Activated B cell treated with CpG ODN at 0.5 μM for 24 hours (primary cell): ENCODE results near the gene MYO5B. TPM values are rescaled to one million over a fixed set of nuclear protein-coding genes. Genes with fewer than 3 reads are reported as not detected.

Experiments used
- ATAC-seq: fragments of 200-7000 bp; cut with Tn5 transposase; one replicate; pipeline ENCODE4 v1.10.0; 2021; ENCODE audit warnings: low read depth, mild to moderate bottlenecking, moderate library complexity
- CTCF ChIA-PET: fragments of 350-600 bp; sonication (Branson Sonifier 250); formaldehyde crosslinking; loops from one replicate; lab custom pipeline; 2021; ENCODE audit warnings: antibody characterized with exemption; lab: Charles Lee
- POLR2A ChIA-PET: fragments of 350-600 bp; sonication (Branson Sonifier 250); formaldehyde crosslinking; loops from one replicate; lab custom pipeline; 2021; ENCODE audit warnings: antibody characterized with exemption; lab: Charles Lee
- DNase-seq: peaks from one replicate; pipeline ENCODE4 v3.0.0; 2022
- H3K27ac Mint-ChIP-seq: one replicate; pipeline ENCODE4 v1.8.0; 2020; ENCODE audit warnings: mixed read lengths
- H3K27me3 Mint-ChIP-seq: one replicate; pipeline ENCODE4 v1.8.0; 2021; ENCODE audit warnings: mixed read lengths
- H3K36me3 Mint-ChIP-seq: one replicate; pipeline ENCODE4 v1.8.0; 2021; ENCODE audit warnings: low read depth, mixed read lengths
- H3K4me1 Mint-ChIP-seq: one replicate; pipeline ENCODE4 v1.8.0; 2021; ENCODE audit warnings: mixed read lengths
- H3K4me3 Mint-ChIP-seq: one replicate; pipeline ENCODE4 v1.8.0; 2020; ENCODE audit warnings: mild to moderate bottlenecking, mixed read lengths
- H3K9me3 Mint-ChIP-seq: one replicate; pipeline ENCODE4 v1.8.0; 2020; ENCODE audit warnings: mixed read lengths
- intact Hi-C: fragments of 100-400 bp; cut with micrococcal nuclease; formaldehyde crosslinking; loops from one replicate; pipeline ENCODE4 v1.15.1; 2024
- total RNA-seq: library from RNA; stranded (reverse); gene quantifications from 2 replicates; pipeline ENCODE4 v1.2.3, GENCODE V29; 2022
- TF ChIP-seq, protein P1 (sequence below): fragments of 200-600 bp; IDR thresholded peaks from one replicate; pipeline ENCODE4 v1.8.0; 2022; ENCODE audit warnings: antibody characterized with exemption, mild to moderate bottlenecking

The MYO5B gene
- total RNA-seq, 1 donor from 2014 or later, result 0.49 TPM

DNA sequence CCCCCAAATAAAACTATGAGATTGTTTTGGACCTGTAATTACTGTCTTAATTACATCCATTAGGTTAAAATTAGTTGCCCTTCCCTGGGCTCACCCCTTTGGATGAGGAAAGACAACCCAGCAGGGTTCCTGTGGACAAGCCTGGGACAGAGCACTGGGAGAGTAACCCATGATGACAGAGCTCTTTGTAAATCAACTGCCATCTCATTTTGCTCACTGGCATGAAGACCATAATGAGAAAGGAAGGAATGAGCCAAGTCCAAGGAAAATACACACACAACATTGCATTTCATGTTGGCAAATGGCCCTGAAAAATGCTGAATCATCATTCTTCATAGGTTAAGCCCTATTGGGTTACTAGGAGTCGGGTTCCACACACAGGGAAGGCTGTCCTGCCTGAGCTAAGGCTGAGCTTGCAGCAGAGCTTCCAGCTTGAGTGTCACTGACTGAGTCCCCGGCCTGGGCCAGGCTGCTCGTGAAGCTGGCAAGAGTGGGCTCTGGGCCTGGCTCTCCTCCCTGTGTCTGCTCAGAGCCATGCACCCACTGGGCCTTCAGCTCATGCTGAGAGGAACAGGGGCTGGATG, 287.5 kb downstream of the MYO5B start:
- peaks cover 4% of the 10 kb centered on the region for H3K27me3 Mint-ChIP-seq
- ATAC-seq (no peak), DNase-seq (no peak)
- intact Hi-C loops, result no loop called here
- H3K4me3 Mint-ChIP-seq, result no peak overlapping the region
- H3K9me3 Mint-ChIP-seq, result peaks cover 6% of the 10 kb centered on the region
- TF ChIP-seq, protein P1, sequence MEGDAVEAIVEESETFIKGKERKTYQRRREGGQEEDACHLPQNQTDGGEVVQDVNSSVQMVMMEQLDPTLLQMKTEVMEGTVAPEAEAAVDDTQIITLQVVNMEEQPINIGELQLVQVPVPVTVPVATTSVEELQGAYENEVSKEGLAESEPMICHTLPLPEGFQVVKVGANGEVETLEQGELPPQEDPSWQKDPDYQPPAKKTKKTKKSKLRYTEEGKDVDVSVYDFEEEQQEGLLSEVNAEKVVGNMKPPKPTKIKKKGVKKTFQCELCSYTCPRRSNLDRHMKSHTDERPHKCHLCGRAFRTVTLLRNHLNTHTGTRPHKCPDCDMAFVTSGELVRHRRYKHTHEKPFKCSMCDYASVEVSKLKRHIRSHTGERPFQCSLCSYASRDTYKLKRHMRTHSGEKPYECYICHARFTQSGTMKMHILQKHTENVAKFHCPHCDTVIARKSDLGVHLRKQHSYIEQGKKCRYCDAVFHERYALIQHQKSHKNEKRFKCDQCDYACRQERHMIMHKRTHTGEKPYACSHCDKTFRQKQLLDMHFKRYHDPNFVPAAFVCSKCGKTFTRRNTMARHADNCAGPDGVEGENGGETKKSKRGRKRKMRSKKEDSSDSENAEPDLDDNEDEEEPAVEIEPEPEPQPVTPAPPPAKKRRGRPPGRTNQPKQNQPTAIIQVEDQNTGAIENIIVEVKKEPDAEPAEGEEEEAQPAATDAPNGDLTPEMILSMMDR, result no peak
- POLR2A ChIA-PET, result no interaction called here
- no peaks in the 10 kb centered on the region for H3K36me3 Mint-ChIP-seq
- no peaks in the 10 kb centered on the region for H3K4me1 Mint-ChIP-seq
- no peak overlapping the region for H3K27ac Mint-ChIP-seq
- CTCF ChIA-PET, result no interaction called here

DNA sequence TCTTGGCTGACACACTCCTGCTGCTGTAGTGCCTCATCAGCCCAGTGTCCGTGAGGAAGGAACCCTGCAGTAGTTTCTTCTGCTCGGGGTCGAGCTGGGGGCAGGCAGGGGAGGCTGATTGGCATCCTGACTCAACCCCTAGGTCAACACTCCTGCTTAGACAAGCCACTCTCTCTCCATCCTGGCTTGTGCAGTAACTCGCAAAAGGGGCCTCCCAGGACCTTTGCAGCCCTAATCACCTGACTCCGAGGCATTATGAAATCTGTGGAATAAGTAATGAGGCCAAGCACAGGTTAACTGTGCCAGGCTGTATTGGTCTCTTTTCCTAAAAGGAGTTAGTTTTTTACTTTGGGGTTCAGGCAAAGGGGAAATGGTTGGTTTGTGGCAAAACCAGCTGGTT, 289.2 kb downstream of the MYO5B start:
- Mint-ChIP-seq H3K36me3 (no peaks in the 10 kb centered on the region), H3K27me3 (peaks cover 7% of the 10 kb centered on the region), H3K9me3 (no peaks in the 10 kb centered on the region), H3K27ac (no peak overlapping the region), H3K4me3 (no peak overlapping the region), H3K4me1 (no peaks in the 10 kb centered on the region)
- no peak for ATAC-seq
- intact Hi-C loops, result no loop called here
- CTCF ChIA-PET, result no interaction called here
- DNase-seq, result no peak
- POLR2A ChIA-PET, result no interaction called here
- TF ChIP-seq, protein P1, result no peak

DNA sequence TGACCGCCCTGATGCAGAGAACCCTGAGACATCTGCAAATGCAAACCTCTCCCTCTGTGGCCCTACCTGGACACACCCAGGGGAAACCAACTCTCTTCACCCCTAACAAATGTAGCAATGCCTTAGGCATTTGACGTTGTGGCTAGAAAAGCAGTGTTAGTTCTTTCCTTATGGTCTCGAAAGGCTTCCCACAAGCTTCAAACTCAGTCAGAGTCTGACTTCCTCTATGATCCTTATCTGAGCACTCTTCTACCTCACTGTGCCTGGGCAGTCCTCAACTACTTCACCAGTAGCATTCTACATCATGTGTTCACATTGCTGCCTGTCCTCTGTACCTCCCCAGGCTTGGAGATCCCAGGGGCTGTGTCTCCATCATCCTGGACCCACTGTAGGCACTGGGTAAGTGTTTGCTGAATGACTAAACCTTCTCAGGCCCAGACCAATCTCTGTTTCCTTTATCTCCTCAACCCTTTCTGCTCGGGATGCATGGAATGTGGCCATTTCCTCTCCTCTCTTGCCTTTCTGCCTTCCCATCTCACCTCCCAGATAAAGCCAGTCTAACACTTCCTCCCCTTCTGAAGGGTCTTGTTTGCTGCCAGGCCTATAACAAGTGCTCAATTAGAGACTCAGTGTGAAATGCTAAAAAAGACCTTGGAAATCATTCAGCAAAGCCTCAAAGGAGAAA, 289.9 kb downstream of the MYO5B start:
- DNase-seq (no peak), ATAC-seq (no peak)
- no peaks in the 10 kb centered on the region for H3K36me3 Mint-ChIP-seq
- intact Hi-C loops, result no loop called here
- ChIA-PET CTCF (no interaction called here), POLR2A (no interaction called here)
- H3K9me3 Mint-ChIP-seq, result no peaks in the 10 kb centered on the region
- no peak overlapping the region for H3K4me3 Mint-ChIP-seq
- TF ChIP-seq, protein P1, result no peak
- H3K27me3 Mint-ChIP-seq, result peaks cover 7% of the 10 kb centered on the region
- no peaks in the 10 kb centered on the region for H3K4me1 Mint-ChIP-seq
- no peak overlapping the region for H3K27ac Mint-ChIP-seq

DNA sequence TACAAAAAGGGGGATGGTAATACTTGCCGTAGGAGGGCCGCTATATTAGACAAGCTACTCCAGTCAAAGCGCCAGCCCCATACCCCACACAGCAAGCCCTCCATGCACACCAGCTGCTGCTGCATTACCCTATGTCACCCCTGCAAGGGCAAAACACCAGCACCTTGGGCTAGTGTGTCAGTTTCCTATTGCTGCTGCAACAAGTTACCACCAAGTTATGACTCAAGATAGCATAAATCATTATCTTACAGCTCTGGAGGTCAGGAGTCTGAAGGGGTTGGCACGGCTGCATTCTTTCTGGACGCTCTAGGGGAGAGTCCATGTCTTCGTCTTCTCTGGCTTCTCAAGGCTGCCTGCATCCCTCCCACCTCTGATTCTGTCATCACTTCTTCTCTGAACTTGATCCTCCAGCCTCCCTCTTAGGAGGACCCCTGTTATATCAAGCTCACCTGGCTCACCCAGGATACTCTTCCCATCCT, 293.0 kb downstream of the MYO5B start:
- Mint-ChIP-seq H3K27ac (no peak overlapping the region), H3K27me3 (peaks cover 2% of the 10 kb centered on the region), H3K9me3 (no peaks in the 10 kb centered on the region), H3K4me1 (no peaks in the 10 kb centered on the region), H3K36me3 (no peaks in the 10 kb centered on the region), H3K4me3 (no peak overlapping the region)
- no peak for DNase-seq
- intact Hi-C loops, result no loop called here
- TF ChIP-seq, protein P1, result no peak
- ChIA-PET CTCF (no interaction called here), POLR2A (no interaction called here)
- ATAC-seq, result no peak

DNA sequence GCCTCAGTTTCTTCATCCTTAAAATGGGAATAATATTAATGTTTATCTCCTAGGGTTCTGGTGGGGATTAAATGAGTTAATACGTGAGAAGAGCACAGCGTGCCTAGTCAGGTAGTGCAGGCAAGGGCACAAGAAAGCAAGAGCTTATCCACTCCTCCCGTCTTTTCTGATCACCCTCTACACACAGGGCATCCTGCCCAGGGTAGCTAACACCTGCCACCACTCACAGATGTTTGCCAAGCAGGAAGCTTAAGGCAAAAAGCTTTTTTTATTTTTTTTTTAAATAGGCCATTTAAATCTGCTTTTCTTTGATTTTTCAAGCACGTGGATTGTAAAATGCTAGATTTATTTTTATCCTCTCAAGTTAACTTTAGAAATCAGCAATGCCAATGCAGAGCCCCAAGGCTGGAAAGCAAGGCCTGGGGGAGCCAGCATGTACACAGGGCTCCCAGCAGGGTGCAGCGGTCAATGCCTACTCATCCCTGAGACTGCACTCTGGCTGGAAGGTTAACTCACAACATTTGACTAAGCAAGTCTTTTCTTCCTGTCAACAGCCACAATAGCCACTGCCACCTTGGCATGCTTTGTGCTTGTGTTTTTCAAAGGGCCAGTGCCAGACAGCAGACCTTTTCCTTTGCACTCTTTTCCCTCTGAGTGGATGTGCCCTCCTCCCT, 295.2 kb downstream of the MYO5B start:
- ATAC-seq (no peak), DNase-seq (no peak)
- Mint-ChIP-seq H3K27ac (no peak overlapping the region), H3K36me3 (no peaks in the 10 kb centered on the region), H3K4me1 (no peaks in the 10 kb centered on the region), H3K9me3 (no peaks in the 10 kb centered on the region), H3K27me3 (peaks cover 4% of the 10 kb centered on the region), H3K4me3 (no peak overlapping the region)
- TF ChIP-seq, protein P1, result no peak
- ChIA-PET CTCF (no interaction called here), POLR2A (no interaction called here)
- intact Hi-C loops, result no loop called here
